GM06990 (cell line): Measurements from ENCODE around the gene ATXN2.

ENCODE experiments used
- DNase-seq: peaks from one replicate; pipeline ENCODE4 v3.0.0-alpha.2; 2011; ENCODE audit not compliant: insufficient read length; ENCODE audit errors: extremely low read depth
- H3K27me3 ChIP-seq: replicated peaks from 2 replicates; pipeline ENCODE4 v1.6.0; 2011; ENCODE audit warnings: low read length; ENCODE audit not compliant: control insufficient read depth, insufficient read depth
- H3K36me3 ChIP-seq: 2 replicates; pipeline ENCODE4 v1.5.1; 2011; ENCODE audit warnings: low read length; ENCODE audit not compliant: control insufficient read depth, insufficient read depth
- H3K4me3 ChIP-seq: replicated peaks from 2 replicates; pipeline ENCODE4 v1.5.1; 2011; ENCODE audit warnings: low read depth, mild to moderate bottlenecking, control low read depth, low read length
- CTCF ChIP-seq: IDR thresholded peaks from 2 replicates; pipeline ENCODE4 v1.5.1; 2011; ENCODE audit warnings: low read length, control low read depth, mild to moderate bottlenecking, inconsistent platforms; ENCODE audit not compliant: insufficient read depth, poor library complexity, severe bottlenecking

Gene ATXN2

GRCh38 chr12:111580737-111581136 lies 18.4 kb downstream of the ATXN2 start:
- no peak for DNase-seq
- peaks cover 3% of the 10 kb centered on the region; the same call in 1 of the 2 replicates for H3K36me3 ChIP-seq
- H3K4me3 ChIP-seq, result no peak overlapping the region
- no peak for TF ChIP-seq CTCF
- no peaks in the 10 kb centered on the region for H3K27me3 ChIP-seq

- TF ChIP-seq CTCF, result no peak
- Histone ChIP-seq H3K4me3 (no peak overlapping the region), H3K36me3 (peaks cover 3% of the 10 kb centered on the region; the same call in 1 of the 2 replicates), H3K27me3 (no peaks in the 10 kb centered on the region)
- no peak for DNase-seq
These were observed 19.0 kb downstream of the ATXN2 start for GRCh38 chr12:111580119-111580425.

GRCh38 chr12:111578971-111579340 lies 20.2 kb downstream of the ATXN2 start:
- no peak overlapping the region for H3K4me3 ChIP-seq
- peaks cover 3% of the 10 kb centered on the region; the same call in 1 of the 2 replicates for H3K36me3 ChIP-seq
- no peak for DNase-seq
- no peak for TF ChIP-seq CTCF
- H3K27me3 ChIP-seq, result no peaks in the 10 kb centered on the region

GRCh38 chr12:111578276-111578970 lies 20.7 kb downstream of the ATXN2 start:
- peak; percentile 18 for DNase-seq
- peaks cover 3% of the 10 kb centered on the region; the same call in 1 of the 2 replicates for H3K36me3 ChIP-seq
- H3K4me3 ChIP-seq, result no peak overlapping the region
- H3K27me3 ChIP-seq, result no peaks in the 10 kb centered on the region
- TF ChIP-seq CTCF, result no peak

GRCh38 chr12:111574797-111575443 lies 24.2 kb downstream of the ATXN2 start:
- no peak for TF ChIP-seq CTCF
- Histone ChIP-seq H3K27me3 (no peaks in the 10 kb centered on the region), H3K36me3 (peaks cover 2% of the 10 kb centered on the region; the same call in 1 of the 2 replicates), H3K4me3 (no peak overlapping the region)
- no peak for DNase-seq

GRCh38 chr12:111573476-111573875 lies 25.6 kb downstream of the ATXN2 start:
- no peak for DNase-seq
- TF ChIP-seq CTCF, result no peak
- H3K36me3 ChIP-seq, result no peaks in the 10 kb centered on the region
- H3K27me3 ChIP-seq, result no peaks in the 10 kb centered on the region
- H3K4me3 ChIP-seq, result no peak overlapping the region
